ENCODE measurements around the gene IP6K1. TPM values are rescaled to one million over a fixed set of nuclear protein-coding genes. Genes with fewer than 3 reads are reported as not detected.

Gene IP6K1
- total RNA-seq, 2 experiments from 2014 or later: 27.4 to 30.9 TPM

GRCh38 chr3:49801160-49801559 lies 14.8 kb upstream of the IP6K1 start:
- Histone ChIP-seq H3K9me3 (ENCODE audit: low read length) (no peaks in the 10 kb centered on the region), H3K36me3 (ENCODE audit: insufficient read depth, low read length) (no peaks in the 10 kb centered on the region), H4K20me1 (ENCODE audit: insufficient read depth, low read length) (no peaks in the 10 kb centered on the region), H2AFZ (ENCODE audit: low read length) (no peak overlapping the region), H3K4me3 (ENCODE audit: low read depth, low read length, poor library complexity, severe bottlenecking) (no peak overlapping the region), H3K4me1 (ENCODE audit: insufficient read depth, low read length, poor library complexity, severe bottlenecking) (peaks cover 28% of the 10 kb centered on the region), H3K27ac (ENCODE audit: low read depth, low read length, poor library complexity, severe bottlenecking) (no peak overlapping the region), H3K79me2 (ENCODE audit: insufficient read depth, low read depth, low read length) (no peaks in the 10 kb centered on the region; the same call in 1 of the 2 replicates), H3K4me2 (ENCODE audit: low read length) (no peak overlapping the region), H3K9me2 (ENCODE audit: insufficient read depth, low read length) (no peaks in the 10 kb centered on the region)
- intact Hi-C loops (cut with micrococcal nuclease; ENCODE audit: unreplicated experiment): loop anchor here (5.0 to 10.0 kb wide), 2 partner anchors 424 to 779 kb away; partner anchors contain the start of gene NDUFAF3
- no peak for DNase-seq (ENCODE audit: low spot score)
- CTCF ChIA-PET (ENCODE audit: unreplicated experiment): interaction anchor here (1.2 kb wide), 1 partner anchor 38 kb away, joined by 3 read pairs; no protein-coding TSS in a partner anchor
- no peak for TF ChIP-seq EZH2phosphoT487 (IDR thresholded peaks at IDR 0.05; ENCODE audit: borderline replicate concordance, low read depth, low read length)
- TF ChIP-seq CTCF (conservative IDR thresholded peaks at IDR 0.05; ENCODE audit: low read length): no peak
- no TSS peak for BruUV-seq (replicated peaks)
- POLR2A ChIA-PET: no interaction called here

- no peak within 1 kb of the TSS for H3K27ac ChIP-seq (ENCODE audit: low read depth, low read length, poor library complexity, severe bottlenecking)
- H3K79me2 ChIP-seq (ENCODE audit: insufficient read depth, low read depth, low read length): no peaks in the 10 kb centered on the region; the same call in 1 of the 2 replicates
- H3K4me3 ChIP-seq (ENCODE audit: low read depth, low read length, poor library complexity, severe bottlenecking): no peak within 1 kb of the TSS
- ChIA-PET CTCF (ENCODE audit: unreplicated experiment) (interaction anchor here (1.2 kb wide), 1 partner anchor 40 kb away, joined by 3 read pairs; no protein-coding TSS in a partner anchor), POLR2A (interaction anchor here (0.5 to 0.7 kb wide), 4 partner anchors 11 to 55 kb away, joined by 3 to 4 read pairs (median 4); no protein-coding TSS in a partner anchor)
- DNase-seq (ENCODE audit: low spot score): no peak
- H4K20me1 ChIP-seq (ENCODE audit: insufficient read depth, low read length): no peaks in the 10 kb centered on the region
- peaks cover 14% of the 10 kb centered on the region for H3K4me1 ChIP-seq (ENCODE audit: insufficient read depth, low read length, poor library complexity, severe bottlenecking)
- H3K36me3 ChIP-seq (ENCODE audit: insufficient read depth, low read length): no peaks in the 10 kb centered on the region
- H3K9me2 ChIP-seq (ENCODE audit: insufficient read depth, low read length): no peaks in the 10 kb centered on the region
- H3K4me2 ChIP-seq (ENCODE audit: low read length): no peak within 1 kb of the TSS
- TF ChIP-seq EZH2phosphoT487 (IDR thresholded peaks at IDR 0.05; ENCODE audit: borderline replicate concordance, low read depth, low read length): no peak
- TF ChIP-seq CTCF (conservative IDR thresholded peaks at IDR 0.05; ENCODE audit: low read length): no peak
- intact Hi-C loops (cut with micrococcal nuclease; ENCODE audit: unreplicated experiment): loop anchor here (5.0 to 10.0 kb wide), 2 partner anchors 425 to 777 kb away; partner anchors contain the start of gene NDUFAF3
- BruUV-seq (replicated peaks): no TSS peak
- H3K9me3 ChIP-seq (ENCODE audit: low read length): no peaks in the 10 kb centered on the region
- no peak within 1 kb of the TSS for H2AFZ ChIP-seq (ENCODE audit: low read length)
Measured at GRCh38 chr3:49799761-49800160, 13.4 kb upstream of the IP6K1 start, which contains the start of gene CDHR4. CDHR4 (minus strand) TSS chr3:49799873; CDS start chr3:49799812, 61 bp downstream.

GRCh38 chr3:49799105-49799504 lies 12.8 kb upstream of the IP6K1 start:
- no peaks in the 10 kb centered on the region for H3K9me3 ChIP-seq (ENCODE audit: low read length)
- no peaks in the 10 kb centered on the region; the same call in 1 of the 2 replicates for H3K79me2 ChIP-seq (ENCODE audit: insufficient read depth, low read depth, low read length)
- no peak overlapping the region for H3K4me3 ChIP-seq (ENCODE audit: low read depth, low read length, poor library complexity, severe bottlenecking)
- H3K36me3 ChIP-seq (ENCODE audit: insufficient read depth, low read length): no peaks in the 10 kb centered on the region
- no peak overlapping the region for H3K4me2 ChIP-seq (ENCODE audit: low read length)
- H3K4me1 ChIP-seq (ENCODE audit: insufficient read depth, low read length, poor library complexity, severe bottlenecking): peaks cover 8% of the 10 kb centered on the region
- no peaks in the 10 kb centered on the region for H3K9me2 ChIP-seq (ENCODE audit: insufficient read depth, low read length)
- TF ChIP-seq CTCF (conservative IDR thresholded peaks at IDR 0.05; ENCODE audit: low read length) (no peak), EZH2phosphoT487 (IDR thresholded peaks at IDR 0.05; ENCODE audit: borderline replicate concordance, low read depth, low read length) (no peak)
- H4K20me1 ChIP-seq (ENCODE audit: insufficient read depth, low read length): no peaks in the 10 kb centered on the region
- CTCF ChIA-PET (ENCODE audit: unreplicated experiment): interaction anchor here (1.2 kb wide), 1 partner anchor 40 kb away, joined by 3 read pairs; no protein-coding TSS in a partner anchor
- POLR2A ChIA-PET: interaction anchor here (0.5 to 0.6 kb wide), 2 partner anchors 10 to 21 kb away, joined by 3 read pairs; no protein-coding TSS in a partner anchor
- BruUV-seq (replicated peaks): no TSS peak
- no peak for DNase-seq (ENCODE audit: low spot score)
- intact Hi-C loops (cut with micrococcal nuclease; ENCODE audit: unreplicated experiment): no loop called here
- no peak overlapping the region for H2AFZ ChIP-seq (ENCODE audit: low read length)
- H3K27ac ChIP-seq (ENCODE audit: low read depth, low read length, poor library complexity, severe bottlenecking): no peak overlapping the region
